ENCODE measurements around the gene PODXL2. TPM values are rescaled to one million over a fixed set of nuclear protein-coding genes. Genes with fewer than 3 reads are reported as not detected.

Gene PODXL2
- total RNA-seq, 1 experiment from 2014 or later: 15.3 TPM

GRCh38 chr3:127655641-127656040, 26.7 kb downstream of the PODXL2 start:
- Histone ChIP-seq H3K9me3 (ENCODE audit: control insufficient read depth, insufficient read depth, low read depth, low read length) (no peaks in the 10 kb centered on the region), H3K4me3 (ENCODE audit: low read depth in 2 of 2, low read length in 2 of 2) (no peak overlapping the region), H3K27ac (ENCODE audit: low read length) (no peak overlapping the region), H3K4me1 (ENCODE audit: control insufficient read depth, insufficient read depth, low read length) (no peaks in the 10 kb centered on the region), H3K36me3 (ENCODE audit: control insufficient read depth, insufficient read depth, low read length) (no peaks in the 10 kb centered on the region), H3K27me3 (ENCODE audit: control insufficient read depth, insufficient read depth, low read length) (no peaks in the 10 kb centered on the region)
- CTCF ChIA-PET: no interaction called here
- no peak for ATAC-seq
- POLR2A ChIA-PET: no interaction called here
- TF ChIP-seq POLR2AphosphoS5 (IDR thresholded peaks at IDR 0.05; ENCODE audit: low read depth, low read length): no peak
- no peak for TF ChIP-seq SIN3A (IDR thresholded peaks at IDR 0.05; ENCODE audit: borderline replicate concordance, insufficient read depth, low read depth, low read length)
- no peak for TF ChIP-seq TCF7L2 (IDR thresholded peaks at IDR 0.05; ENCODE audit: low read depth, low read length)
- TF ChIP-seq CTCF (IDR thresholded peaks at IDR 0.05): no peak
- no peak for TF ChIP-seq REST (IDR thresholded peaks at IDR 0.05; ENCODE audit: insufficient read depth in 1 of 2, low read depth in 2 of 2, low read length in 1 of 2)
- no TSS peak for BruUV-seq (replicated peaks)
- no peak for DNase-seq (ENCODE audit: low read depth, low spot score)
- in situ Hi-C loops (cut with HindIII; ENCODE audit: low pct_unique_long_range_greater_than_20kb, low sequenced_read_pairs): no loop called here
- intact Hi-C loops (cut with micrococcal nuclease; ENCODE audit: unreplicated experiment): no loop called here

GRCh38 chr3:127656906-127657305, 27.9 kb downstream of the PODXL2 start:
- H3K36me3 ChIP-seq (ENCODE audit: control insufficient read depth, insufficient read depth, low read length): no peaks in the 10 kb centered on the region
- no peaks in the 10 kb centered on the region for H3K9me3 ChIP-seq (ENCODE audit: control insufficient read depth, insufficient read depth, low read depth, low read length)
- no TSS peak for BruUV-seq (replicated peaks)
- no peaks in the 10 kb centered on the region for H3K4me1 ChIP-seq (ENCODE audit: control insufficient read depth, insufficient read depth, low read length)
- ChIA-PET POLR2A (no interaction called here), CTCF (no interaction called here)
- intact Hi-C loops (cut with micrococcal nuclease; ENCODE audit: unreplicated experiment) (no loop called here), in situ Hi-C loops (cut with HindIII; ENCODE audit: low pct_unique_long_range_greater_than_20kb, low sequenced_read_pairs) (no loop called here)
- ATAC-seq (no peak), DNase-seq (ENCODE audit: low read depth, low spot score) (no peak)
- H3K4me3 ChIP-seq (ENCODE audit: low read depth in 2 of 2, low read length in 2 of 2): no peak overlapping the region
- TF ChIP-seq CTCF (IDR thresholded peaks at IDR 0.05): no peak
- no peak for TF ChIP-seq SIN3A (IDR thresholded peaks at IDR 0.05; ENCODE audit: borderline replicate concordance, insufficient read depth, low read depth, low read length)
- TF ChIP-seq TCF7L2 (IDR thresholded peaks at IDR 0.05; ENCODE audit: low read depth, low read length): no peak
- TF ChIP-seq REST (IDR thresholded peaks at IDR 0.05; ENCODE audit: insufficient read depth in 1 of 2, low read depth in 2 of 2, low read length in 1 of 2): no peak
- TF ChIP-seq POLR2AphosphoS5 (IDR thresholded peaks at IDR 0.05; ENCODE audit: low read depth, low read length): no peak
- H3K27me3 ChIP-seq (ENCODE audit: control insufficient read depth, insufficient read depth, low read length): no peaks in the 10 kb centered on the region
- H3K27ac ChIP-seq (ENCODE audit: low read length): no peak overlapping the region

All from Panc1 (cell line).